BLaER1 (cell line): ENCODE measurements around the gene MYO9B.
"Not testable (repeated sequence)": the region's sequence is repeated elsewhere in the genome, so short reads cannot be mapped to it uniquely, and the experiment has no call there.

ENCODE experiments used
- H3K27ac ChIP-seq: shearing (Covaris generic); formaldehyde crosslinking; 2 replicates; pipeline ENCODE4 v1.8.1; 2022
- H3K27me3 ChIP-seq: shearing (Covaris generic); formaldehyde crosslinking; 2 replicates; pipeline ENCODE4 v1.8.1; 2022
- H3K36me3 ChIP-seq: shearing (Covaris generic); formaldehyde crosslinking; 2 replicates; pipeline ENCODE4 v1.8.1; 2022
- H3K4me1 ChIP-seq: shearing (Covaris generic); formaldehyde crosslinking; 2 replicates; pipeline ENCODE4 v1.8.1; 2022
- H3K4me2 ChIP-seq: shearing (Covaris generic); formaldehyde crosslinking; 2 replicates; pipeline ENCODE4 v1.8.1; 2022
- H3K4me3 ChIP-seq: shearing (Covaris generic); formaldehyde crosslinking; 2 replicates; pipeline ENCODE4 v1.8.1; 2022
- H3K9ac ChIP-seq: shearing (Covaris generic); formaldehyde crosslinking; 2 replicates; pipeline ENCODE4 v1.8.1; 2022
- H3K9me3 ChIP-seq: shearing (Covaris generic); formaldehyde crosslinking; 2 replicates; pipeline ENCODE4 v1.8.1; 2022
- H4K20me1 ChIP-seq: shearing (Covaris generic); formaldehyde crosslinking; 2 replicates; pipeline ENCODE4 v1.8.1; 2022
- Cebpa-rat ChIP-seq: shearing (Covaris generic); IDR thresholded peaks from 2 replicates; pipeline ENCODE4 v1.8.1; 2022

MYO9B gene

DNA sequence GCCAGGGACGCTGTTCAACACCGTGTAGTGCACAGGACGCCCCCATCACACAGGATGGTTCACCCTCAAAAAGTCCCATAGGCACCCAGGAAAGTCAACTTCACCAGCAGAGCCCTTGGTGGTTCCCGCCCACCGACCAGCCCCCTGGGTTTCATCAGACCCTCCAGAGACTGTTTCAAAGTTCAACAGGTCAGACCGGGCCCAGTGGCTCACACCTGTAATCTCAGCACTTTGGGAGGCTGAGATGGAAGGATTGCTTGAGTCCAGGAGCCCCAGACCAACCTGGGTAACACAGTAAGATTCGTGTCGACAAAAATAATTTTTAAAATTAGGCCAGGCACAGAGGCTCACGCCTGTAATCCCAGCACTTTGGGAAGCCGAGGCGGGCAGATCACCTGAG is 61.0 kb downstream of the MYO9B start:
- no peak for TF ChIP-seq Cebpa-rat
- Histone ChIP-seq H3K4me2 (peak overlapping the region; percentile 88), H3K27me3 (no peaks in the 10 kb centered on the region), H3K9me3 (no peaks in the 10 kb centered on the region), H3K4me3 (peak overlapping the region; percentile 52), H4K20me1 (peaks cover 7% of the 10 kb centered on the region), H3K36me3 (peaks cover 38% of the 10 kb centered on the region), H3K9ac (peak overlapping the region; percentile 89; the same call in 1 of the 2 replicates), H3K4me1 (peaks cover 58% of the 10 kb centered on the region), H3K27ac (peak overlapping the region; percentile 98)

DNA sequence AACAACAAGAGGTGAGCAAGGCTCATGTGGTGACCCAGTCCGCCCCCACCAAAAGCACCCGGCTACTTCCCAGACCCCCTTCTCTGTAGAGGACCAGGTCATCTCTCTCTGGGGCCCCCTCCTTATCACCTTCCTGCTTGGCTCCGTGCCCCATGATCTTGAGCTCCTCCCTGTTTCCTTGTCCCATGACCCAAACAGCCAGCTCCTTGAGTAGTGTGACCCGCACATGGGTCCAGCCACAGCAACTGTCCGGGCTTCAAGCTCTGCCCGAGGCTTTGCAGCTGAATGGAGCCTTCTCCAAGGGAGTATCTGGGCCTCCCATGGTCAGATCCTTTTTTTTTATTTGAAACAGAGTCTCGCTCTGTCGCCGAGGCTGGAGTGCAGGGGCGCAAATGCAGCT is 61.8 kb downstream of the MYO9B start:
- H3K9ac ChIP-seq: no peak overlapping the region
- peaks cover 15% of the 10 kb centered on the region for H4K20me1 ChIP-seq
- TF ChIP-seq Cebpa-rat: no peak
- no peaks in the 10 kb centered on the region for H3K27me3 ChIP-seq
- peaks cover 46% of the 10 kb centered on the region for H3K36me3 ChIP-seq
- no peak overlapping the region for H3K4me2 ChIP-seq
- no peaks in the 10 kb centered on the region for H3K9me3 ChIP-seq
- no peak overlapping the region for H3K27ac ChIP-seq
- H3K4me3 ChIP-seq: no peak overlapping the region
- peaks cover 50% of the 10 kb centered on the region for H3K4me1 ChIP-seq

DNA sequence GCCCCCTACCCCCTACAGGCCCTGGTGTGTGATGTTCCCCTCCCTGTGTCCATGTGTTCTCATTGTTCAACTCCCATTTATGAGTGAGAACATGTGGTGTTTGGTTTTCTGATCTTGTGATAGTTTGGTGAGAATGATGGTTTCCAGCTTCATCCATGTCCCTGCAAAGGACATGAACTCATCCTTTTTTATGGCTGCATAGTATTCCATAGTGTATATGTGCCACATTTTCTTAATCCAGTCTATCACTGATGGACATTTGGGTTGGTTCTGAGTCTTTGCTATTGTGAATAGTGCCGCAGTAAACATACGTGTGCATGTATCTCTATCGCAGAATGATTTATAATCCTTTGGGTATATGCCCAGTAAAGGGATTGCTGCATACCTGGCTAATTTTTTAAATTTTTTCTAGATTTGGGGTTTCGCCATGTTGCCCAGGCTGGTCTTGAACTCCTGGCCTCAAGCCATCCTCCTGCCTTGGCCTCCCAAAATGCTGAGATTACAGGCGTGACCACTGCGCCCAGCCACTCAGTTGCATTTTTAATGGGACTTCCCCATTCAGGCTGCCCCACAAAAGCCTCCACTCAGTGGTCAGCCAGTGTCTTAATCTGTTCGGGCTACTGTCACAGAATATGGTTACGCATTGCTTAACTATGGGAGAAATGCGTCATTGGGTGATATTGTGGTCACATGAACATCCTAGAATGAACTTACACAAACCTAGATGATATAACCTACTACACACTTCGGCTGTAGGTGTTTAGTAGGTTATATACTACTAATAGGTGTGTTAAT is 62.7 kb downstream of the MYO9B start:
- H3K9ac ChIP-seq, H3K27me3 ChIP-seq, H3K9me3 ChIP-seq, H3K4me3 ChIP-seq, H3K4me2 ChIP-seq, H3K27ac ChIP-seq: not testable (repeated sequence)
- H3K4me1 ChIP-seq: peaks cover 44% of the 10 kb centered on the region
- peaks cover 55% of the 10 kb centered on the region for H3K36me3 ChIP-seq
- peaks cover 16% of the 10 kb centered on the region for H4K20me1 ChIP-seq

DNA sequence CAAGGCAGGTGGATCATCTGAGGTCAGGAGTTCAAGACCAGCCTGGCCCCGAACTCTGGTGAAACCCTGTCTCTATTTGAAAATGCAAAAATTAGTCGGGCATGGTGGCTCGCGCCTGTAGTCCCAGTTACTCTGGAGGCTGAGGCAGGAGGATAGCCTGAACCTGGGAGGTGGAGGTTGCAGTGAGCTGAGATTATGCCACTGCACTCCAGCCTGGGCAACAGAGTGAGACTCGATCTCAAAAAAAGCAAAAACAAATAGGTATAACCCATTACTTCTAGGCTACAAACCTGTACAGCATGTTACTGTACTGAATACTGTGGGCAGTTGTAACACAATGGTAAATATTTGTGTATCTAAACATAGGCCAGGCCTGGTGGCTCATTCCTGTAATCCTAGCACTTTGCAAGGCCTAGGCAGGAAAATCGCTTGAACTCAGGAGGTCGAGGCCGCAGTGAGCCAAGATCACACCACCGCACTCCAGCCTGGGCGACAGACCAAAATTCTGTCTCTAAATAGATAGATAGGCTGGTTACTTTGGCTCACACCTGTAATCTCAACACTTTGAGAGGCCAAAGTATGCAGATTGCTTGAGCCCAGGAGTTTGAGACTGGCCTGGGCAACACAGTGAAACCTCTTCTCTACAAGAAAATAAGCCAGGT is 63.5 kb downstream of the MYO9B start:
- Histone ChIP-seq H3K27ac (no peak overlapping the region), H3K9me3 (no peaks in the 10 kb centered on the region), H4K20me1 (peaks cover 16% of the 10 kb centered on the region), H3K4me2 (no peak overlapping the region), H3K4me1 (peaks cover 44% of the 10 kb centered on the region), H3K36me3 (peaks cover 60% of the 10 kb centered on the region), H3K4me3 (no peak overlapping the region), H3K27me3 (no peaks in the 10 kb centered on the region), H3K9ac (no peak overlapping the region)
- TF ChIP-seq Cebpa-rat: no peak

DNA sequence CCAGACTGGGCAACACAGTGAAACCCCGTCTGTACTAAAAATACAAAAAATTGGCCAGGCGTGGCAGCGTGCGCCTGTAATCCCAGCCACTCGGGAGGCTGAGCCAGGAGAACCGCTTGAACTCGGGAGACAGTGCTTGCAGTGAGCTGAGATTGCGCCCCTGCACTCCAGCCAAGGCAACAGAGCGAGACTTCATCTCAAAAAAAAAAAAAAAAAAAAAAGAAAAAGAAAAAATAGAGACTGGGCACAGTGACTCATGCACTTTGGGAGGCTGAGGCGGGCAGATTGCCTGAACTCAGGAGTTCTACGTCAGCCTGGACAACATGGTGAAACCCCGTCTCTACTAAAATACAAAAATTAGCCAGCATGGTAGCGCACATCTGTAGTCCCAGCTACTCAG is 69.2 kb downstream of the MYO9B start:
- peak overlapping the region; percentile 40; the same call in 1 of the 2 replicates for H3K4me2 ChIP-seq

DNA sequence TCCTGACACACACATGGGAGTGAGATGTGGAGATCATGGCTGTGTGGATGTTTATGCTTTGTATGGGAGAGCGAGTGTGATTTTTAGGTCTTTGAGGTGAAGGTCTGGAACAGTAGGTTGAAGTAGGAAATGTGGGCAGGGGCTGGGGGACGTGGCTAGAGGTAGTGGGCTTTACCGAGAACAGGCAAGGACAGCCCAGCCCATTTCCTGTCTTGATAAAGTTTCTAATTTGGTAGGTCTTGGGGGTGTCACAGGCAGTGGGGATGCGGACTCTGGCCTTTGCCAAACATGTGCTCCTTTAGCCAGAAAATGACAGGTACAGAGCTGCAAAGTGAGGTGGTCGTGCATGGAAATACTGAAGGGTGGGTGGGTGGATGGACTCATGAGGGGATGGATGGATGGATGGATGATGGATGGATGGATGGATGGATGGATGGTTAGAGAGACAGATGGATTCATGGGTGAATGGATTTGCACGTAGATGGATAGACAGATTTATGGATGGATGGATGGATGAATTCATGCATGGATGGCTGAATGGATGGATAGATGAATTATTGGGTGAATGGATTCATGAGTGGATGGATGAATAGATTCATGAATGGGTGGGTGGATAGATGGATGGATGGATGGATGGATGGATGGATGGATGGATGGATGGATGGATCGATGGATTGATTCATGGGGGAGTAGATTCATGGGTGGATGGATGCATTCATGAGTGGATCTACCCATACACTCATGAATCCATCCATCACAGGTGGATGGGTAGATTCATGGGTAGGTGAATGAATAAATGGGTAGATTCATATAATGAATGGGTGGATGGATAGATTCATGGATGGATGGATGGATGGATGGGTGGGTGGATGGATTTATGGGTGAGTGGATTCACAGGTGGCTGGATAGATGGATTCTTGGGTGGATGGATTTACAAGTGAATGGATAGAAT is 70.2 kb downstream of the MYO9B start:
- peak overlapping the region; percentile 31; the same call in 1 of the 2 replicates for H3K4me2 ChIP-seq
- H4K20me1 ChIP-seq: peaks cover 39% of the 10 kb centered on the region
- peaks cover 38% of the 10 kb centered on the region for H3K4me1 ChIP-seq
- H3K36me3 ChIP-seq: peaks cover 93% of the 10 kb centered on the region
- H3K27ac ChIP-seq: 0 out of 2 replicates have a peak overlapping the region, but pooled peaks have one; percentile 20
- H3K27me3 ChIP-seq: no peaks in the 10 kb centered on the region
- no peak overlapping the region for H3K4me3 ChIP-seq
- no peak for TF ChIP-seq Cebpa-rat
- no peak overlapping the region for H3K9ac ChIP-seq
- 0 out of 2 replicates have a peak, but pooled peaks cover 4% of the 10 kb centered on the region for H3K9me3 ChIP-seq

More for the DNA sequence above, 69.2 kb downstream of the MYO9B start:
- H3K4me3 ChIP-seq, H3K9me3 ChIP-seq, H3K27me3 ChIP-seq: not testable (repeated sequence)
- Histone ChIP-seq H4K20me1 (peaks cover 35% of the 10 kb centered on the region), H3K27ac (peak overlapping the region; percentile 35; the same call in 1 of the 2 replicates), H3K9ac (peak overlapping the region; percentile 19; the same call in 1 of the 2 replicates), H3K36me3 (peaks cover 90% of the 10 kb centered on the region), H3K4me1 (peaks cover 28% of the 10 kb centered on the region)

DNA sequence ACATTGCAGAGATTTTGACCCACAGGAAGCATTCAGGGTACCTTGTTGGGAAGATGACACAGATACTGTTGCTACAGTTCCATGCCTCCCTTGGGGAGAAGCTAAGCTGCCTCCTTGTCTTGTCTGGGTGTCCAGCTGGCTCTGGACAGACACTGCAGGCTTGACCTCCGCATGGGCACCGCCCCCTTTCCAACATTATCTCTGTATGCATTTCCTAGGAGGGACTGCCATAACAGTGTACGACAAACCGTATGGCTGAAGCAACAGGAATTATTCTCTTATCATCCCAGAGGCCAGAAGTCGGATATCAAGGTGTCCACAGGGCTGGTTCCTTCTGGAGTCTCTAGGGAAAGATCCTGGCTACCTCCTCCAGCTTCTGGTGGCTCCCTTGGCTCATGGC is 72.6 kb downstream of the MYO9B start:
- Histone ChIP-seq H3K4me3 (no peak overlapping the region), H3K4me1 (peaks cover 46% of the 10 kb centered on the region), H3K27ac (no peak overlapping the region), H3K9me3 (0 out of 2 replicates have a peak, but pooled peaks cover 4% of the 10 kb centered on the region), H3K4me2 (no peak overlapping the region), H4K20me1 (peaks cover 34% of the 10 kb centered on the region), H3K27me3 (no peaks in the 10 kb centered on the region), H3K9ac (no peak overlapping the region), H3K36me3 (peaks cover 92% of the 10 kb centered on the region)
- no peak for TF ChIP-seq Cebpa-rat

DNA sequence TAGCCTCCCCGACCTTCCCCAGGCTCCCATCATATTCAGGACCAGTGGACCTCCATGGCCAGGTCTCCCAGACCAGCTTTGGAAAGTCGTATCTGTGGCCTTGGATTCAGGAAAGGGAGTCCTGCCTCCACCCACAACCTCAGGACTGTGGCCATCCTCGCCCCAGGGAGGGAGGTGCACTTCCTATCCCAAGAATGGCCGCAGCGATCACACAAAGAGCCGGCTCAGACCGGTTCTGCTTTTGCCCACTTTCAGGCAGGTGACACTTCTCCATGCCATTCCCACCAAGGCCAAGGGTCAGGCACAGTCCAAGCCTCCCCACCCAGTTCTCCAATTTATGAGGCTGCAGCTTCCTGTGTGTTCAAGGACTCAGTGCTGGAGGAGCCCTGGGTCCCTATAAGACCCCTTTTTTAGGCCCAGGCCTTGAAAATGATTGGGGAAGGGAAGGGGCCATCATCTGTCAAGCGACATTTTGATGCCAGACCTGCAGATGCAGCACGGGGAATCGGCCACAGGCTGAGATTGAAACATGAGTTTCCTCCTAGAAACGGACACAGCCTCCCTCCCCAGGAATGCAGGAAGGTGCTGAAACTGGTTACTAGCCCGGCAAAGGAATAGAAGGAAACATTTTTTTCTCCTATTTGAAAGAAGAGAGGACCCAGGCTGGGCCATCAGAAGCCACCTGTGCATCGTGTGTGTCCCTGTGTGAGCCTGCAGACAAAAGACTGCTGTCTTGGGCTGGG is 74.0 kb downstream of the MYO9B start:
- Histone ChIP-seq H3K27me3 (no peaks in the 10 kb centered on the region), H4K20me1 (peaks cover 34% of the 10 kb centered on the region), H3K9me3 (0 out of 2 replicates have a peak, but pooled peaks cover 4% of the 10 kb centered on the region), H3K27ac (no peak overlapping the region), H3K4me3 (no peak overlapping the region), H3K4me1 (peaks cover 32% of the 10 kb centered on the region), H3K4me2 (no peak overlapping the region), H3K36me3 (peaks cover 97% of the 10 kb centered on the region), H3K9ac (no peak overlapping the region)
- TF ChIP-seq Cebpa-rat: no peak

DNA sequence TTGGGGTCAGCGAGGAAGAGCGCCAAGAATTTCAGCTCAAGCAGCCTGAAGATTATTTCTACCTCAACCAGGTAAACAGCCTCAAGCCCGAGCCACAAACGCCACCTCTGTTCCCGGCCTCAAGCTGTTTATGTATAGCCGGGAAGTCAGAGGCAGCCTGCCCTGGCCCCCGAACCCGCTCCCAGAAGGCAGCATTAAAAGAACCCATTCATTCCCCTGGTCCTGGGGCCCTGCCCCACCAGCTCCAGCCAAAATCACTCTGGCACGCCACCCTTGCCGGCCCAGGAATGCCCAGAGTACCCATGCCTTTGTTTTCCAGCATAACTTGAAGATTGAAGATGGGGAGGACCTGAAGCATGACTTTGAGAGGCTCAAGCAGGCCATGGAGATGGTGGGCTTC is 78.4 kb downstream of the MYO9B start:
- Histone ChIP-seq H3K9me3 (no peaks in the 10 kb centered on the region), H4K20me1 (peaks cover 23% of the 10 kb centered on the region), H3K27me3 (no peaks in the 10 kb centered on the region), H3K4me3 (no peak overlapping the region), H3K9ac (no peak overlapping the region), H3K4me1 (peaks cover 22% of the 10 kb centered on the region; the same call in 1 of the 2 replicates), H3K4me2 (no peak overlapping the region), H3K27ac (no peak overlapping the region), H3K36me3 (peaks cover 98% of the 10 kb centered on the region)
- TF ChIP-seq Cebpa-rat: no peak
